Measurements from ENCODE around the gene OLFM4. TPM values are rescaled to one million over a fixed set of nuclear protein-coding genes. Genes with fewer than 3 reads are reported as not detected.

The OLFM4 gene
- total and polyA plus RNA-seq, 2 donors (not counting 1 experiment from before 2014, with no cell fraction given) = not detected

- no peaks in the 10 kb centered on the region for H3K79me2 ChIP-seq (ENCODE audit: control insufficient read depth, insufficient read depth, low read length)
- H3K4me3 ChIP-seq (replicated peaks in 1 of 4; ENCODE audit: control extremely low read depth in 1 of 4, insufficient read depth in 1 of 4, low read depth in 3 of 4, low read length in 4 of 4) = no peak overlapping the region
- H3K4me1 ChIP-seq (ENCODE audit: control insufficient read depth, extremely low read depth, insufficient read depth, low read length) = no peaks in the 10 kb centered on the region
- no peaks in the 10 kb centered on the region for H4K20me1 ChIP-seq (ENCODE audit: control insufficient read depth, extremely low read depth, insufficient read depth, low read length)
- no peak for TF ChIP-seq CTCF (conservative IDR thresholded peaks at IDR 0.05 in 1 of 2, IDR thresholded peaks at IDR 0.05 in 1 of 2; ENCODE audit: low read depth in 1 of 2, low read length in 2 of 2)
- no peak for TF ChIP-seq EZH2 (IDR thresholded peaks at IDR 0.05; ENCODE audit: low read length, missing control alignments)
- H3K27ac ChIP-seq (ENCODE audit: insufficient read depth, low read length) = no peak overlapping the region
- no peaks in the 10 kb centered on the region for H3K36me3 ChIP-seq (ENCODE audit: control insufficient read depth, insufficient read depth, low read length)
- H3K9ac ChIP-seq (ENCODE audit: insufficient read depth, low read length) = no peak overlapping the region
- no peaks in the 10 kb centered on the region for H3K9me3 ChIP-seq (ENCODE audit: control insufficient read depth, insufficient read depth, low read depth, low read length)
- no peak for DNase-seq (ENCODE audit: low read depth in 2 of 2)
- no peak overlapping the region for H3K4me2 ChIP-seq (ENCODE audit: extremely low read depth, insufficient read depth, low read length)
- no peak overlapping the region for H2AFZ ChIP-seq (ENCODE audit: low read length)
- no peaks in the 10 kb centered on the region for H3K27me3 ChIP-seq (ENCODE audit: control insufficient read depth, insufficient read depth, low read length)
These were observed 7.8 kb upstream of the OLFM4 start for GRCh38 chr13:53020764-53021335.

GRCh38 chr13:53023246-53023645 is 5.4 kb upstream of the OLFM4 start:
- TF ChIP-seq CTCF (conservative IDR thresholded peaks at IDR 0.05 in 1 of 2, IDR thresholded peaks at IDR 0.05 in 1 of 2; ENCODE audit: low read depth in 1 of 2, low read length in 2 of 2) (no peak), EZH2 (IDR thresholded peaks at IDR 0.05; ENCODE audit: low read length, missing control alignments) (no peak)
- H3K4me1 ChIP-seq (ENCODE audit: control insufficient read depth, extremely low read depth, insufficient read depth, low read length) = no peaks in the 10 kb centered on the region
- H3K9ac ChIP-seq (ENCODE audit: insufficient read depth, low read length) = no peak overlapping the region

GRCh38 chr13:53028063-53028462 is 550 bp upstream of the OLFM4 start:
- Histone ChIP-seq H3K27me3 (ENCODE audit: control insufficient read depth, insufficient read depth, low read length) (no peaks in the 10 kb centered on the region), H3K4me1 (ENCODE audit: control insufficient read depth, extremely low read depth, insufficient read depth, low read length) (no peaks in the 10 kb centered on the region), H4K20me1 (ENCODE audit: control insufficient read depth, extremely low read depth, insufficient read depth, low read length) (no peaks in the 10 kb centered on the region), H3K79me2 (ENCODE audit: control insufficient read depth, insufficient read depth, low read length) (no peaks in the 10 kb centered on the region), H3K9me3 (ENCODE audit: control insufficient read depth, insufficient read depth, low read depth, low read length) (no peaks in the 10 kb centered on the region), H3K4me3 (replicated peaks in 1 of 4; ENCODE audit: control extremely low read depth in 1 of 4, insufficient read depth in 1 of 4, low read depth in 3 of 4, low read length in 4 of 4) (no peak overlapping the region), H3K4me2 (ENCODE audit: extremely low read depth, insufficient read depth, low read length) (no peak overlapping the region), H3K9ac (ENCODE audit: insufficient read depth, low read length) (no peak overlapping the region), H3K27ac (ENCODE audit: insufficient read depth, low read length) (no peak overlapping the region), H3K36me3 (ENCODE audit: control insufficient read depth, insufficient read depth, low read length) (no peaks in the 10 kb centered on the region), H2AFZ (ENCODE audit: low read length) (no peak overlapping the region)
- no peak for TF ChIP-seq CTCF (conservative IDR thresholded peaks at IDR 0.05 in 1 of 2, IDR thresholded peaks at IDR 0.05 in 1 of 2; ENCODE audit: low read depth in 1 of 2, low read length in 2 of 2)
- TF ChIP-seq EZH2 (IDR thresholded peaks at IDR 0.05; ENCODE audit: low read length, missing control alignments) = no peak
- no peak for DNase-seq (ENCODE audit: low read depth in 2 of 2)

More at GRCh38 chr13:53023246-53023645, 5.4 kb upstream of the OLFM4 start:
- H2AFZ ChIP-seq (ENCODE audit: low read length) = no peak overlapping the region
- DNase-seq (ENCODE audit: low read depth in 2 of 2) = no peak
- no peaks in the 10 kb centered on the region for H4K20me1 ChIP-seq (ENCODE audit: control insufficient read depth, extremely low read depth, insufficient read depth, low read length)
- H3K4me2 ChIP-seq (ENCODE audit: extremely low read depth, insufficient read depth, low read length) = no peak overlapping the region
- no peaks in the 10 kb centered on the region for H3K9me3 ChIP-seq (ENCODE audit: control insufficient read depth, insufficient read depth, low read depth, low read length)
- H3K27me3 ChIP-seq (ENCODE audit: control insufficient read depth, insufficient read depth, low read length) = no peaks in the 10 kb centered on the region
- H3K36me3 ChIP-seq (ENCODE audit: control insufficient read depth, insufficient read depth, low read length) = no peaks in the 10 kb centered on the region
- no peaks in the 10 kb centered on the region for H3K79me2 ChIP-seq (ENCODE audit: control insufficient read depth, insufficient read depth, low read length)
- no peak overlapping the region for H3K27ac ChIP-seq (ENCODE audit: insufficient read depth, low read length)
- H3K4me3 ChIP-seq (replicated peaks in 1 of 4; ENCODE audit: control extremely low read depth in 1 of 4, insufficient read depth in 1 of 4, low read depth in 3 of 4, low read length in 4 of 4) = no peak overlapping the region

Measured in fibroblast of lung (primary cell).